ENCODE results near the gene LRRC10B.
A peak's percentile ranks its signal among the peaks of the same experiment; 100 is the strongest.

Gene LRRC10B

DNA sequence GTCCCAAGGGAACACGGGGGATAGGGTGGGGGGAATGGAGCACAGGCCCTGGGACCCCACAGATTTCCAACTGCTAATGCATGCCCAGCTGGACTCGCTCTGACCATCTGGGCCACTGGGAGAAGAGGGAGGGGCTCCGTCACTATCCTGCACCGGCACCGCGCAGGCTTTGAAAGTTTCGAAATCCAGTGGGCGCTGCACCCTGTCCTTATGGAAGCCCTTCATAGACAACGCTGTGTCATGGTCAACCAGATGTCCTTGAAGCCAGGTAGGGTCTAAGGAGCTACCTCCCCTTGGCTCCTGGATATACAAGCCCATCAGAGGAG is 30.1 kb downstream of the LRRC10B start:
- DNase-seq: no peak
- intact Hi-C loops (cut with DNase I): loop anchor here (10.0 kb wide), 1 partner anchor 96 kb away; no protein-coding TSS in a partner anchor

DNA sequence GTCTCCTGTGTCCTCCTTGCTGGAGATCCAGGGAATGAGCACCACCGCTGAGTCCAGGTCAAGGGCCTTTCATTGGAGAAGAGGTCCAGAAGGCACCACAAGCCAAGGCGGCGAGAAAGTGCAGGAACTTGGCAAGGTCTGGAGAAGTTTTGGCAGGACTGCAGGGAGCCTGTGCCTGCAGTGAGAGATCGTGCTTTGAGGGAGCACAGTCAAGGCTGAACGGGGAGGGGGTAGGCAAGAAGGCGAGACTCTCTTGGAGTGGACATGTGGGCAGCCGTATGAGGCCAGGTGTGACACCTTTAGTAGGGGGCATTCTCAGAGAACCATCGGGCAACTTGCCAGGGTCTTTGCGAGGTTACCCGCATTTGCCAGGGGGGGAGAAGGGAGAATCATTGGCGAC is 30.5 kb downstream of the LRRC10B start:
- intact Hi-C loops (cut with DNase I): loop anchor here (10.0 kb wide), 1 partner anchor 96 kb away; no protein-coding TSS in a partner anchor
- DNase-seq: no peak

DNA sequence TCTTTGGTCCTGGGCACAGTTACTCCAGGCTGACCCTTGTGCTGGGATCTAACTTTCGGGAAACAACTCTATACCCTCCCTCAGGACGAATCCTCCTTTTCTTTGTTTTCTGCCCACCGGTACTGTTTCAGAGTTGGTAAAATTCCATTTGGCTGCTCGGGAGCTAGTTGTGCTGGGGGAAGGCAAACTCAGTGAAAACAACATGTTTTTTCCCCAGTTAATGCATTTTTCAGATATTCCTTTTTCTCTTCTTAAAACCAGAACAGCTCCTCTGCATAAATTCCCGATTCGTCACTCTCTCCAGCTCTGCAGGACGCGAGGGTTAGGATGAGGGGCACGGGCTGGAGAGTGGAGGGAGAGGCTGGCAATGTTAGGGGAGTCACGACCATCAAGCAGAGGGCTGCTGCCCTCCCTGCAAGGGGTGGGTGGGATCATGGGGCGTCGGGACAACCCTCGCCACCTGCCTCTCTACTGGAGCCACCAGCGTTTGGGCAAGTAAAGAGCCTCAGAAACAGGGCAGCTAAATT is 31.3 kb downstream of the LRRC10B start:
- intact Hi-C loops (cut with DNase I): loop anchor here (10.0 kb wide), 1 partner anchor 95 kb away; no protein-coding TSS in a partner anchor
- DNase-seq: no peak

DNA sequence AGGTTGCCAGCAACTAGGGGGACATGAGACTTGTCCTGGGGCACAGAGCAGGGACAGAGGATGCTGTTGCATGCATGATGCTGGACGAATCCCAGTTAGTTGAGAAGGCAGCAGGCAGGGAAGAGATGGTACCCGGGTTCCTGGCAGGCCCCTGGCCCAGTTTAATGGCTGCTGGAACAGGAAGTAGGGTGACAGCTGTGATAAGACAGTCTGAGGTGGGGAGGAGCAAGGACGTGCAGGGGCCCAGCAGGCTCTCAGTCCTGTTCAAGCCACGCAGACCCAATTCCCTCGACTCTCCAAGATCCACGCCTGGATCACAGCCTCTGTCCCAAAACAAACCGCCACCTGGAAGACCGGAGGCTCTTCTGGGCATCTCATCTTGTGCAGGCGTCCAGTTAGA is 32.0 kb downstream of the LRRC10B start:
- intact Hi-C loops (cut with DNase I): no loop called here
- DNase-seq: no peak

DNA sequence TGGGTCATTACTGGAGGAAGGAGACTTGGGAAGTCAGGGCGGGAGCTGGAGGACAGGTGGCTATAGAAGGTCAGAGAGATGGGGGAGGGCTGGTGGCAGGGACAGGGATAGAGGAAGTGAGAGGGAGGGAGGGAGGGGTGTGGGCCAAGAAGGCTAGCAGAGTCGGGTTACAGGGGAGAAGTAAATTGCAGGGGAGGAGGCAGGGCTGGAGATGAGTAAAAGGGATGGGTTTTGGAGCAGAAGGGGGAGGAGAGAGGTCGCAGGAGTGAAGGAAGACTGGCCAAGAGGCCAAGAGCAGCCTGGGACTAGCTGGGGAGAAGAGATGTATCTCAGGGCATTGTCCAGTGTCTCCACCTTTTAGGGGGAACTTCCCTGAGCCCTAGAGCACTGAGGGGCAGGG is 33.0 kb downstream of the LRRC10B start:
- intact Hi-C loops (cut with DNase I): no loop called here
- no peak for DNase-seq

- peak in 7 of 42 donors; percentile 21 to 54 (median 27) for DNase-seq
- intact Hi-C loops (cut with DNase I): no loop called here
These were observed 33.5 kb downstream of the LRRC10B start for GRCh38 chr11:61542024-61542461.

- peak in 2 of 42 donors; percentile 40 to 51 for DNase-seq
- intact Hi-C loops (cut with DNase I): no loop called here
These were observed 34.2 kb downstream of the LRRC10B start for GRCh38 chr11:61542705-61543104.

- DNase-seq: no peak
- intact Hi-C loops (cut with DNase I): no loop called here
These were observed 35.2 kb downstream of the LRRC10B start for GRCh38 chr11:61543606-61544306.

DNA sequence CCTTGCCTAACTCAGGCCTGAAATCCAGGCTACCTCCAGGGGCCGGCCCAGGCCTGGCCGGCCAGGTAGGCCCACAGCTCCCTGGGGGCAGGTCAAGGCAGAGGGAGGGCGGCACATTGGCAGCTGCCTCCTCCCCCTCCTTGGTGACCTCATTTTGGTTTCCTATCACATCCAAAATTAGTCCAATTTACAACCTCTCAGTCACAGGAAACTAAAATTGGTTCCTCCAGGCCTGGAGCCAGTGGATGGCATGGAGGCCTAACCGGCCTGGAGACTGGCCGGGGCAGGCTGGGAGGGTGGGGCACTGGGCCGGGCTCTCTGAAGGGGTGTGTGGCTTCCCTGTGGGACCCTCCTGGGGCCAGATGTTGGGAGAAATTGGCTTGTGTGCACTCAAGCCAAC is 35.9 kb downstream of the LRRC10B start:
- intact Hi-C loops (cut with DNase I): no loop called here
- no peak for DNase-seq

GRCh38 chr11:61545341-61545740 is 36.8 kb downstream of the LRRC10B start:
- intact Hi-C loops (cut with DNase I): no loop called here
- no peak for DNase-seq

DNA sequence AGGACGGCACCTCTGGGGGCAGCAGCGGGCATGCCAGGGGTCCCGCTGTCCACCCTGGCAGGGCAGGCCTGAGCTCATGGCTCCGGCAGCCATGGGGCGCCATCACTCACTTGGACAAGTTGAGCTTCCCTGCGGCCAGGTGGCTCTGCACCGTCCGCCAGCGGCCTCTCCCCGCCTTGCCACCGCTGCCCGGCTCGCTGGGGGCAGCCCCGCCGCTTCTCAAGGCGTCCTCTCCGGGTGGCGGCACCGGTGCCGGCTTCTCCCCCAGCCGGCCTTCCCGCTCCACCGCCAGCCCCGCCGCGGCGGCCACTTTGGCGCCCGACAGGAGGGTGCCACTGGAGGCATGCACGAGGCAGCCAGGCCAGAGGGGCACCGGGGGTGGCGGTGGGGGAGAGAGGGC is 37.4 kb downstream of the LRRC10B start:
- DNase-seq: no peak
- intact Hi-C loops (cut with DNase I): no loop called here

- intact Hi-C loops (cut with DNase I): no loop called here
These were observed 38.1 kb downstream of the LRRC10B start for GRCh38 chr11:61546663-61547062.

GRCh38 chr11:61547246-61547645 is 38.7 kb downstream of the LRRC10B start:
- intact Hi-C loops (cut with DNase I): no loop called here
- no peak for DNase-seq

More at GRCh38 chr11:61546663-61547062, 38.1 kb downstream of the LRRC10B start:
- no peak for DNase-seq

DNA sequence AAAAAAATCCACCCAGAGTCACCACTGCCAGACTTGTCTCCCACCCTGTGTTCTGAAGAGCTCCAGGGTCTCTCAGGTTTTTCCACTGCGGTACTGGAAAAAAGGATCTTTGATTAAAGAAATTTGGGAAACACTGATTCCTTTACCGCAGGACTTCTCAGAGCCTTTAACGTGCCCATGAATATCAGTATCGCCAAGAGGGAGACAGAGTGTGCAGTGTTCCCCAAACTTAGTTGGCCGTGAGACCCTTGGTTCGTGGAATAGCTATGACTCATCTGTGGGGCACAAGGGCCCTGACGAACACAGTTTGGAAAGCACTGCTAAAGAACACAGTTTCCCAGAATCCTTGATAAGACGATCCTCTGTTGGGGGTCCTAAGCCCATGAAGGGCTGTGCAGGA is 40.6 kb downstream of the LRRC10B start:
- intact Hi-C loops (cut with DNase I): no loop called here
- DNase-seq: peak in 1 of 42 donors; percentile 49

DNA sequence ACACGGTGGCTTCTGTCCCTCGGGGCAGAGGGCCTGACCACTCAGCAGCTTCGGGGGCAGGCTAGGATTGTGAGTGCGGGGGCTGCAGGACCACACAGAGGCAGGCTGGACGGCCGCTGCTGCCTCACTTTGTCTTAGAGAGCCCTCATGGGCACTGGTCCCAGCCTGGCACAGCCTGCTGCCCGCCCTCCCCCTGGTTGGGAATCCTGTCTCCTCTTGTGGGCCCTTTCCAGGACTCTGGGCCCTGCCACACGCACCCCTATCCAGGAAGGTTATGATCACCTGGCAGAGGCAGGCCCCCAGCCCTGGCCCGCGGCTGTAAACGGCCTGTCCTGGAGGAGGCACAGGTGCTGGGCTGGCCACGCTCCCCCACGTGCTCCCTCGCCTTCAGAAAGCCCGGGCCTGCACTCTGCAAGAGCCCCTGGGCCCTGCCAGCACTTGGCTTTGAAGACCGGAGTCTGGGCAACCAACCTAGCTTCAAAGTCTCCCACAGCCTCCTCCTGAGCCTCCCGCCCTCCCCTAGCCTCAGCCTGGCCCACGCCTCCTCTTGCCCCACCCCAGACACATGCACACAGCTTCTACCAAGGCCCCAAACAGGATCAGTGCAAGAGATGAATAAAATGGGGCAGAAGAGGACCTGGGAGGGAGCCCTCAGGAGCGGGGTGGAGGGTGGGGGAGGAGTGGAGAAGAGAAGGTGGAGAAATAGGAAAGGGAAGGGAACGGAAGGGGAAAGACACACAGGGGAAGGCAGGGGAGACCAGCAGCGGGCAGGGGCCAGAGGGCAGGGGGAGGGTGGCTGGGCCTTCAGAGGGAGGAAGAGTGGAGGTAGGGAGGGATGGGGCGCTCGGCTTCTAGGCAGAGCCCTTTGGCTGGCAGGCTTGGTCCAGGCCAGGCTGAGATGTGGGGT is 41.4 kb downstream of the LRRC10B start:
- DNase-seq: peak in 26 of 42 donors; percentile 22 to 76 (median 49)
- intact Hi-C loops (cut with DNase I): no loop called here

DNA sequence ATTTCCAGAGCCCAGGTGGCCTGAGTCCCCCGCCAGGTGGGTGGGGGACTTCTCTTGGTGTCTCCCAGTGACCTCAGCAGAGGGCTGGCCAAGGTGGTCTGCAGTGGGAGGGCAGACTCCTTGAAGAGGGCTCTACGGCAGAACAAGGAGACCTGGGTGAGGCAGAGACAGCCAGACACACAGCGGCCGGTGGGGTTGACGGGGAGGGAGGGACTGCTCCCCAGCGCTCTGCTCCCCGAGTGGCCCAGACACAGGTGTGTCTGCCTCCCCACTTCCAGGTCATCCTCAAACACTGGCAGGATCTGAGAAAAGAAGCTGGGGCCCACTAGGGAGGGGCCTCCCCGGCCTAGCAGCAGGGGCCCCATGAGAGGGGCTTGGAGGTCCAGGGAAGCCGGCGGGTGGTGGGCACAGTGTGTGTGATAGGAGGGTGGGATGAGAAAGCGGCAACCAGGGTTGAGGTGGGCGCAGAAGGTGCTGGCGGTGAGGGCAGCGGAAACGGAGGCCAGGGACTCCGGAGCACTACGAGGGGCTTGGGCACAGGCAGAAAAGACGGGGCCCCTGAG is 42.2 kb downstream of the LRRC10B start:
- intact Hi-C loops (cut with DNase I): no loop called here
- no peak for DNase-seq

DNA sequence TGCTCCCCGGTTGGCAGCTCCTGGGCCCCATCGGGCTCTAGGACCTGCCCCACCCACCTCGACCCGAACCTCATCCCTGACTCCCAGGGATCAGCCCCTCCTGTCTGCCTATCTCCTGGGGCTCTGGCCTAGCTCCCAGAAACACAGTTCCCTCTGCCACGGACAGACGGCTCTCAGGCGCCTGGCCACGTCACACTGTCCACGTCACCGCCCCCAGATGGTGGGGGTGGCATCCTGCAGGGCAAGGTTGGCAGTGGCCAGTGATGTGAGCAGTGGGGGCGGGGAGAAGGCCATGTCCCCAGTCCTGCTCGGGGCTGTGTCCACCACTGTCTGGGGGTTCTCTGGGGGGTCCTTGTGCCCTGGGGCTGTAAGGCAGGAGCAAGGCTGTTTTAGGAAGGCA is 43.1 kb downstream of the LRRC10B start:
- DNase-seq: peak in 1 of 42 donors; percentile 16
- intact Hi-C loops (cut with DNase I): no loop called here

- no peak for DNase-seq
- intact Hi-C loops (cut with DNase I): no loop called here
These were observed 43.6 kb downstream of the LRRC10B start for GRCh38 chr11:61552108-61552635.

DNA sequence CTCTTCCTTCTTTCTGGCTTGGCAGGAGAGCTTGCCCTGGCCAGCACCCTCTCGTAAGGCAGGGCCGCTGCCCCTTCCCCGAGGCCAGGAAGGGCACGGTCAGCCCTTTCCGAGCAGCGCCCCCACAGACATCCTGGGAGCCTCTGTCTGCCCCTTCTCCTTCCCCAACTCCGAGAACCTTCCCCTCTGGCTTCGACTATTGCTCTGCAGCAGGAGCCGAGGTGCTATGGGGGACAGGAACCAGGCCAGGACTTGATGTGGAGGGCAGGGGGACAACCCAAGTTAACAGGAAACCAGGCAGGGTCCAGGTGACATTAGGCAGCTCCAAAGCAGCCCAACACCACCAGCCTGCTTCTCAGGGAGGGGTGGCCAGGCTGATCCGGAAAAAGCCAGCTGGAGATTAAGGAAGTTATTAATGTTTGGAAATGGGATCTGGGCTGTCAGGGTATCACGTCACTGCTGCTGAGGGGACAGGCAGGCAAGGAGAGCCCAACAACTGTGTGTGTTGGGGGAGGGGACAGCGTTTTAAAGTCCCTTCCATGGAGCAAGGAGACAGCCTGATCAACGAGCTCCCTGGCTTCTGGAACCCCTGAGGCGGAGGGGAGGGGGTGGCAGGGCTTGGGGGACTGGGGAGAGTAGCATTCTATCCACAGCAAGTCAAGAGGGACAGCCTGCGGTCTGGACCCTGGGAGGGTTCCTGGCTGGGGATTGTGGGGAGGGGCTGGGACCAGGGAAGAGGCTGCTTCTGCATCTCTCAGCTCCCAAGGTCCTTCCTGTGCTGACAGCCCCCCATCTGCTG is 45.0 kb downstream of the LRRC10B start:
- no peak for DNase-seq
- intact Hi-C loops (cut with DNase I): no loop called here
